ENCODE data around the gene LRRC25. TPM values are rescaled to one million over a fixed set of nuclear protein-coding genes. Genes with fewer than 3 reads are reported as not detected.

Gene LRRC25
- total and polyA plus RNA-seq, 10 of the 15 experiments (the other 5 are each of a cell fraction or from before 2014, with no cell fraction given): 0.38 to 2.9 (median 1.2) TPM

- no peak for ATAC-seq
- no peak overlapping the region for H3K9ac ChIP-seq (ENCODE audit: control insufficient read depth, insufficient read depth, low read length)
- ChIA-PET POLR2A (interaction anchor here (0.5 kb wide), 1 partner anchor 380 kb away, joined by 4 read pairs; no protein-coding TSS in a partner anchor), RAD21 (ENCODE audit: unreplicated experiment) (no interaction called here), CTCF (interaction anchor here (0.9 to 1.2 kb wide), 2 partner anchors 16 to 241 kb away, joined by 3 read pairs; partner anchors contain the start of gene SSBP4), SMC1A (ENCODE audit: uncharacterized antibody, unreplicated experiment) (no interaction called here)
- no peak overlapping the region for H2AFZ ChIP-seq (ENCODE audit: control insufficient read depth, low read depth, low read length)
- no TSS peak for BruUV-seq (replicated peaks)
- H3K9me3 ChIP-seq (replicated peaks; ENCODE audit: control insufficient read depth, insufficient read depth, low read length): no peaks in the 10 kb centered on the region; the same call in 2 of the 3 replicates
- WGBS (ENCODE audit: insufficient coverage, insufficient replicate concordance, low lambda C conversion rate, missing lambda C conversion rate): over 99% methylated on average over 33 of the region's 49 CpGs
- in situ Hi-C loops (cut with MboI): no loop called here
- peaks cover 0 to 2% of the 10 kb centered on the region in 2 experiments; a peak in 3 of 4 replicates for H3K36me3 ChIP-seq (ENCODE audit: control insufficient read depth in 2 of 2, insufficient read depth in 2 of 2, low read length in 1 of 2)
- H3K27ac ChIP-seq (ENCODE audit: control insufficient read depth, insufficient read depth): no peak overlapping the region
- H3K4me2 ChIP-seq (ENCODE audit: control insufficient read depth, insufficient read depth): no peak overlapping the region
- H3K27me3 ChIP-seq (replicated peaks in 1 of 2; ENCODE audit: control insufficient read depth in 2 of 2, insufficient read depth in 2 of 2, low read length in 1 of 2): no peaks in the 10 kb centered on the region
- H3K4me3 ChIP-seq: no peak overlapping the region
- H3K4me1 ChIP-seq (ENCODE audit: control insufficient read depth, insufficient read depth, low read length): peaks cover 24% of the 10 kb centered on the region
- no peaks in the 10 kb centered on the region for H4K20me1 ChIP-seq (ENCODE audit: control insufficient read depth, insufficient read depth)
- intact Hi-C loops (cut with micrococcal nuclease; ENCODE audit: unreplicated experiment): no loop called here
- DNase-seq (ENCODE audit: low read depth, low spot score): no peak
- no peak for FAIRE-seq
- peaks cover 8% of the 10 kb centered on the region for H3K79me2 ChIP-seq (ENCODE audit: control insufficient read depth, insufficient read depth, low read length)
- TF ChIP-seq PKNOX1 (IDR thresholded peaks at IDR 0.05) (no peak), YBX1 (IDR thresholded peaks at IDR 0.05) (no peak), WRNIP1 (IDR thresholded peaks at IDR 0.05; ENCODE audit: borderline replicate concordance, low read depth, low read length) (no peak), EP300 (IDR thresholded peaks at IDR 0.05; ENCODE audit: borderline replicate concordance in 1 of 2, control insufficient read depth in 1 of 2, low read depth in 2 of 2, low read length in 2 of 2) (no peak), NRF1 (conservative IDR thresholded peaks at IDR 0.05; ENCODE audit: low read depth, low read length) (no peak), ESRRA (IDR thresholded peaks at IDR 0.05; ENCODE audit: low read length) (no peak)
- TF ChIP-seq, protein P1, sequence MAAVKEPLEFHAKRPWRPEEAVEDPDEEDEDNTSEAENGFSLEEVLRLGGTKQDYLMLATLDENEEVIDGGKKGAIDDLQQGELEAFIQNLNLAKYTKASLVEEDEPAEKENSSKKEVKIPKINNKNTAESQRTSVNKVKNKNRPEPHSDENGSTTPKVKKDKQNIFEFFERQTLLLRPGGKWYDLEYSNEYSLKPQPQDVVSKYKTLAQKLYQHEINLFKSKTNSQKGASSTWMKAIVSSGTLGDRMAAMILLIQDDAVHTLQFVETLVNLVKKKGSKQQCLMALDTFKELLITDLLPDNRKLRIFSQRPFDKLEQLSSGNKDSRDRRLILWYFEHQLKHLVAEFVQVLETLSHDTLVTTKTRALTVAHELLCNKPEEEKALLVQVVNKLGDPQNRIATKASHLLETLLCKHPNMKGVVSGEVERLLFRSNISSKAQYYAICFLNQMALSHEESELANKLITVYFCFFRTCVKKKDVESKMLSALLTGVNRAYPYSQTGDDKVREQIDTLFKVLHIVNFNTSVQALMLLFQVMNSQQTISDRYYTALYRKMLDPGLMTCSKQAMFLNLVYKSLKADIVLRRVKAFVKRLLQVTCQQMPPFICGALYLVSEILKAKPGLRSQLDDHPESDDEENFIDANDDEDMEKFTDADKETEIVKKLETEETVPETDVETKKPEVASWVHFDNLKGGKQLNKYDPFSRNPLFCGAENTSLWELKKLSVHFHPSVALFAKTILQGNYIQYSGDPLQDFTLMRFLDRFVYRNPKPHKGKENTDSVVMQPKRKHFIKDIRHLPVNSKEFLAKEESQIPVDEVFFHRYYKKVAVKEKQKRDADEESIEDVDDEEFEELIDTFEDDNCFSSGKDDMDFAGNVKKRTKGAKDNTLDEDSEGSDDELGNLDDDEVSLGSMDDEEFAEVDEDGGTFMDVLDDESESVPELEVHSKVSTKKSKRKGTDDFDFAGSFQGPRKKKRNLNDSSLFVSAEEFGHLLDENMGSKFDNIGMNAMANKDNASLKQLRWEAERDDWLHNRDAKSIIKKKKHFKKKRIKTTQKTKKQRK (IDR thresholded peaks at IDR 0.05; ENCODE audit: low read depth, low read length): no peak
- TF ChIP-seq, protein P2, sequence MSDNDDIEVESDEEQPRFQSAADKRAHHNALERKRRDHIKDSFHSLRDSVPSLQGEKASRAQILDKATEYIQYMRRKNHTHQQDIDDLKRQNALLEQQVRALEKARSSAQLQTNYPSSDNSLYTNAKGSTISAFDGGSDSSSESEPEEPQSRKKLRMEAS (IDR thresholded peaks at IDR 0.05; ENCODE audit: low read depth, low read length): no peak
- TF ChIP-seq, protein P3, sequence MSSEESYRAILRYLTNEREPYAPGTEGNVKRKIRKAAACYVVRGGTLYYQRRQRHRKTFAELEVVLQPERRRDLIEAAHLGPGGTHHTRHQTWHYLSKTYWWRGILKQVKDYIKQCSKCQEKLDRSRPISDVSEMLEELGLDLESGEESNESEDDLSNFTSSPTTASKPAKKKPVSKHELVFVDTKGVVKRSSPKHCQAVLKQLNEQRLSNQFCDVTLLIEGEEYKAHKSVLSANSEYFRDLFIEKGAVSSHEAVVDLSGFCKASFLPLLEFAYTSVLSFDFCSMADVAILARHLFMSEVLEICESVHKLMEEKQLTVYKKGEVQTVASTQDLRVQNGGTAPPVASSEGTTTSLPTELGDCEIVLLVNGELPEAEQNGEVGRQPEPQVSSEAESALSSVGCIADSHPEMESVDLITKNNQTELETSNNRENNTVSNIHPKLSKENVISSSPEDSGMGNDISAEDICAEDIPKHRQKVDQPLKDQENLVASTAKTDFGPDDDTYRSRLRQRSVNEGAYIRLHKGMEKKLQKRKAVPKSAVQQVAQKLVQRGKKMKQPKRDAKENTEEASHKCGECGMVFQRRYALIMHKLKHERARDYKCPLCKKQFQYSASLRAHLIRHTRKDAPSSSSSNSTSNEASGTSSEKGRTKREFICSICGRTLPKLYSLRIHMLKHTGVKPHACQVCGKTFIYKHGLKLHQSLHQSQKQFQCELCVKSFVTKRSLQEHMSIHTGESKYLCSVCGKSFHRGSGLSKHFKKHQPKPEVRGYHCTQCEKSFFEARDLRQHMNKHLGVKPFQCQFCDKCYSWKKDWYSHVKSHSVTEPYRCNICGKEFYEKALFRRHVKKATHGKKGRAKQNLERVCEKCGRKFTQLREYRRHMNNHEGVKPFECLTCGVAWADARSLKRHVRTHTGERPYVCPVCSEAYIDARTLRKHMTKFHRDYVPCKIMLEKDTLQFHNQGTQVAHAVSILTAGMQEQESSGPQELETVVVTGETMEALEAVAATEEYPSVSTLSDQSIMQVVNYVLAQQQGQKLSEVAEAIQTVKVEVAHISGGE (CRISPR knock-in tag; IDR thresholded peaks at IDR 0.05): no peak
- TF ChIP-seq, protein P4, sequence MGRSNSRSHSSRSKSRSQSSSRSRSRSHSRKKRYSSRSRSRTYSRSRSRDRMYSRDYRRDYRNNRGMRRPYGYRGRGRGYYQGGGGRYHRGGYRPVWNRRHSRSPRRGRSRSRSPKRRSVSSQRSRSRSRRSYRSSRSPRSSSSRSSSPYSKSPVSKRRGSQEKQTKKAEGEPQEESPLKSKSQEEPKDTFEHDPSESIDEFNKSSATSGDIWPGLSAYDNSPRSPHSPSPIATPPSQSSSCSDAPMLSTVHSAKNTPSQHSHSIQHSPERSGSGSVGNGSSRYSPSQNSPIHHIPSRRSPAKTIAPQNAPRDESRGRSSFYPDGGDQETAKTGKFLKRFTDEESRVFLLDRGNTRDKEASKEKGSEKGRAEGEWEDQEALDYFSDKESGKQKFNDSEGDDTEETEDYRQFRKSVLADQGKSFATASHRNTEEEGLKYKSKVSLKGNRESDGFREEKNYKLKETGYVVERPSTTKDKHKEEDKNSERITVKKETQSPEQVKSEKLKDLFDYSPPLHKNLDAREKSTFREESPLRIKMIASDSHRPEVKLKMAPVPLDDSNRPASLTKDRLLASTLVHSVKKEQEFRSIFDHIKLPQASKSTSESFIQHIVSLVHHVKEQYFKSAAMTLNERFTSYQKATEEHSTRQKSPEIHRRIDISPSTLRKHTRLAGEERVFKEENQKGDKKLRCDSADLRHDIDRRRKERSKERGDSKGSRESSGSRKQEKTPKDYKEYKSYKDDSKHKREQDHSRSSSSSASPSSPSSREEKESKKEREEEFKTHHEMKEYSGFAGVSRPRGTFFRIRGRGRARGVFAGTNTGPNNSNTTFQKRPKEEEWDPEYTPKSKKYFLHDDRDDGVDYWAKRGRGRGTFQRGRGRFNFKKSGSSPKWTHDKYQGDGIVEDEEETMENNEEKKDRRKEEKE (IDR thresholded peaks at IDR 0.05): no peak
Observed at GRCh38 chr19:18435178-18435841, 37.9 kb upstream of the LRRC25 start.
